ENCODE results near the gene RPL7A.

RPL7A gene

DNA sequence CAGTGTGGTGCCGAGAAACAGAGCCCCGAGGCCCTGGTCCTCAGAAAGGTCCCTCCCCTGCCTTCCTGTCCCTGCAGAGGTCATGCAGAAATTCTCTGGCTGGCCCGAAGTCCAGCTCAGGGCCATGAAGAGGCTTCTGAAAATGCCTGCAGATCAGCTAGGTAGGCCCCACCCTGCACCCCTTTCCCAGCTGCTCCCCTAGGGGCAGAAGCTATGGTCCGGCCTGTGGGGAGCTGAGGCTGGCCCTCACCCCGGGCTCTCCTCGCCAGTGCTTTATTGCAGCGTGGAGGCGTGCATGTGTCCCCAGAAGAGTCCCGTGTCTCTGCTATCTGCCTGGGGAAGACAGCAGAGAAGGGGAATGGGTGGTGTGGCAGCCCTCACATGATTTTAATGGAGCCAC is 49.9 kb downstream of the RPL7A start:
- no peak for DNase-seq (ENCODE audit: low read depth)
- no peak overlapping the region for H3K4me3 ChIP-seq (ENCODE audit: low read length)

GRCh38 chr9:133400292-133400691 is 52.3 kb downstream of the RPL7A start:
- no peak overlapping the region for H3K4me3 ChIP-seq (ENCODE audit: low read length)
- TF ChIP-seq, protein P1, sequence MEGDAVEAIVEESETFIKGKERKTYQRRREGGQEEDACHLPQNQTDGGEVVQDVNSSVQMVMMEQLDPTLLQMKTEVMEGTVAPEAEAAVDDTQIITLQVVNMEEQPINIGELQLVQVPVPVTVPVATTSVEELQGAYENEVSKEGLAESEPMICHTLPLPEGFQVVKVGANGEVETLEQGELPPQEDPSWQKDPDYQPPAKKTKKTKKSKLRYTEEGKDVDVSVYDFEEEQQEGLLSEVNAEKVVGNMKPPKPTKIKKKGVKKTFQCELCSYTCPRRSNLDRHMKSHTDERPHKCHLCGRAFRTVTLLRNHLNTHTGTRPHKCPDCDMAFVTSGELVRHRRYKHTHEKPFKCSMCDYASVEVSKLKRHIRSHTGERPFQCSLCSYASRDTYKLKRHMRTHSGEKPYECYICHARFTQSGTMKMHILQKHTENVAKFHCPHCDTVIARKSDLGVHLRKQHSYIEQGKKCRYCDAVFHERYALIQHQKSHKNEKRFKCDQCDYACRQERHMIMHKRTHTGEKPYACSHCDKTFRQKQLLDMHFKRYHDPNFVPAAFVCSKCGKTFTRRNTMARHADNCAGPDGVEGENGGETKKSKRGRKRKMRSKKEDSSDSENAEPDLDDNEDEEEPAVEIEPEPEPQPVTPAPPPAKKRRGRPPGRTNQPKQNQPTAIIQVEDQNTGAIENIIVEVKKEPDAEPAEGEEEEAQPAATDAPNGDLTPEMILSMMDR (conservative IDR thresholded peaks at IDR 0.05; ENCODE audit: low read depth, low read length) = no peak
- DNase-seq (ENCODE audit: low read depth) = no peak

More for the DNA sequence above, 49.9 kb downstream of the RPL7A start:
- TF ChIP-seq, protein P1 (conservative IDR thresholded peaks at IDR 0.05; ENCODE audit: low read depth, low read length) = no peak

All from retinal pigment epithelial cell (primary cell).